K562 (cell line): ENCODE results near the gene CD93. TPM values are rescaled to one million over a fixed set of nuclear protein-coding genes. Genes with fewer than 3 reads are reported as not detected.
A peak's percentile ranks its signal among the peaks of the same experiment; 100 is the strongest.

Source experiments
- ATAC-seq: fragments of 200-7000 bp; cut with Tn5 transposase; 3 replicates; pipeline ENCODE4 v1.9.1; 2020; ENCODE audit warnings: moderate library complexity
- BruUV-seq: library from RNA; stranded (reverse); fragments of 400-500 nt; replicated peaks from 2 replicates; lab custom pipeline; 2021; lab: Mats Ljungman, UMichigan
- CTCF ChIA-PET: fragments of 300-600 bp; formaldehyde crosslinking; extraction: SDS; loops from one replicate; lab custom pipeline; 2021; ENCODE audit warnings: low intra/inter-chr PET ratio; lab: Yijun Ruan, JAX
- POLR2A ChIA-PET: fragments of 300-600, 350-650 bp; sonication (Branson Sonifier 250); formaldehyde crosslinking; extraction: SDS; loops from one replicate; lab custom pipeline; 2021; ENCODE audit warnings: antibody characterized with exemption, inconsistent platforms; lab: Yijun Ruan, JAX
- DNase-seq, 4 experiments: peaks; one replicate each; pipeline versions ENCODE4 v3.0.0 to v3.0.0-alpha.2; 2011 to 2018; ENCODE audit warnings: low spot score in 3 of 4, mixed read lengths in 3 of 4; ENCODE audit errors: extremely low read depth in 1 of 4
- FAIRE-seq: peaks from 2 replicates; lab custom pipeline; 2011; peaks lifted over from hg19 to GRCh38; lab: Jason Lieb, UNC
- H2AFZ ChIP-seq: 2 replicates; pipeline ENCODE4 v1.6.0; 2011; ENCODE audit warnings: low read depth, low read length, control low read depth, inconsistent platforms
- H3K27ac ChIP-seq: fragments of 200-600 bp; 3 replicates; pipeline ENCODE4 v1.8.0; 2011; ENCODE audit warnings: low read depth, mild to moderate bottlenecking, control low read depth, inconsistent platforms, low read length, moderate library complexity, mixed read lengths; ENCODE audit errors: extremely low read depth
- H3K27me3 ChIP-seq, 2 experiments: fragments of 300-600 bp in 1 of 2; 2 replicates in 1 of 2; 3 replicates in 1 of 2; pipeline versions ENCODE4 v1.6.0 to v1.8.0; 2011; ENCODE audit warnings: inconsistent platforms in 2 of 2, low read length in 2 of 2, mild to moderate bottlenecking in 1 of 2, mixed read lengths in 1 of 2, moderate library complexity in 1 of 2; ENCODE audit not compliant: control insufficient read depth in 2 of 2, insufficient read depth in 2 of 2
- H3K36me3 ChIP-seq: fragments of 300-600 bp; 3 replicates; pipeline ENCODE4 v1.8.0; 2011; ENCODE audit warnings: mild to moderate bottlenecking, low read length, inconsistent platforms; ENCODE audit not compliant: control insufficient read depth, insufficient read depth
- H3K4me1 ChIP-seq, 2 experiments: fragments of 200-600 bp in 1 of 2; replicated peaks in 1 of 2; 2 replicates in 1 of 2; 3 replicates in 1 of 2; pipeline versions ENCODE4 v1.5.1 to v1.8.0; 2011; ENCODE audit warnings: inconsistent platforms in 2 of 2, low read length in 2 of 2, mild to moderate bottlenecking in 1 of 2, mixed read lengths in 1 of 2, moderate library complexity in 1 of 2; ENCODE audit not compliant: control insufficient read depth in 2 of 2, insufficient read depth in 2 of 2
- H3K4me2 ChIP-seq: 2 replicates; pipeline ENCODE4 v1.6.1; 2011; ENCODE audit warnings: low read length, control low read depth, inconsistent platforms, mixed read lengths; ENCODE audit not compliant: insufficient read depth
- H3K4me3 ChIP-seq: fragments of 200-600 bp; sonication (generic), shearing (Covaris generic); 2 replicates; pipeline ENCODE4 v1.5.1; 2016; ENCODE audit warnings: control low read depth, inconsistent platforms
- H3K79me2 ChIP-seq: fragments of 200-600 bp; 3 replicates; pipeline ENCODE4 v1.8.0; 2011; ENCODE audit warnings: low read length, inconsistent platforms; ENCODE audit not compliant: control insufficient read depth, insufficient read depth
- H3K9ac ChIP-seq, 2 experiments: 2 replicates each; pipeline versions ENCODE4 v1.6.0 to v1.6.1; 2011; ENCODE audit warnings: low read depth in 2 of 2, low read length in 2 of 2, control low read depth in 1 of 2, inconsistent platforms in 1 of 2, mild to moderate bottlenecking in 1 of 2, mixed read lengths in 1 of 2; ENCODE audit not compliant: insufficient read depth in 1 of 2
- H3K9me1 ChIP-seq: one replicate; pipeline ENCODE4 v1.6.0; 2011; ENCODE audit warnings: inconsistent platforms, mild to moderate bottlenecking, low read length, moderate library complexity; ENCODE audit not compliant: control insufficient read depth, insufficient read depth
- H3K9me3 ChIP-seq: replicated peaks from 2 replicates; pipeline ENCODE4 v1.5.1; 2011; ENCODE audit warnings: low read depth, low read length, inconsistent platforms; ENCODE audit not compliant: control insufficient read depth, insufficient read depth
- H4K20me1 ChIP-seq: replicated peaks from 2 replicates; pipeline ENCODE4 v1.6.1; 2011; ENCODE audit warnings: low read length, inconsistent platforms, mixed read lengths; ENCODE audit not compliant: control insufficient read depth, insufficient read depth
- CEBPG ChIP-seq, 3 experiments: fragments of 200-800 bp in 1 of 3; sonication (Bioruptor generic) in 1 of 3; sonication (generic) in 1 of 3; formaldehyde crosslinking in 1 of 3; IDR thresholded peaks in 2 of 3; conservative IDR thresholded peaks in 1 of 3; 2 replicates each; pipeline versions ENCODE4 v1.6.1 to v1.8.0; 2016 to 2022; ENCODE audit warnings: missing compliant biosample characterization in 2 of 3, missing genetic modification characterization in 2 of 3, mild to moderate bottlenecking in 1 of 3, missing genetic modification reagents in 1 of 3
- E4F1 ChIP-seq: fragments of 250-450 bp; sonication (Bioruptor Pico); IDR thresholded peaks from 2 replicates; pipeline ENCODE4 v1.5.0; 2021; ENCODE audit warnings: mild to moderate bottlenecking, borderline replicate concordance
- KLF13 ChIP-seq: fragments of 450-650 bp; IDR thresholded peaks from 2 replicates; pipeline ENCODE4 v1.6.1; 2016; ENCODE audit warnings: missing genetic modification characterization, low read depth, mild to moderate bottlenecking, missing compliant biosample characterization, moderate library complexity, borderline replicate concordance
- MTA2 ChIP-seq: fragments of 450-650 bp; IDR thresholded peaks from 2 replicates; pipeline ENCODE4 v1.6.1; 2016; ENCODE audit warnings: low read depth
- PKNOX1 ChIP-seq: fragments of 450-650 bp; IDR thresholded peaks from 2 replicates; pipeline ENCODE4 v1.6.1; 2016
- STAT5B ChIP-seq: fragments of 250-450 bp; sonication (Bioruptor Pico); IDR thresholded peaks from 2 replicates; pipeline ENCODE4 v1.8.0; 2021; ENCODE audit warnings: mild to moderate bottlenecking, inconsistent platforms
- ZC3H4 ChIP-seq: sonication (generic); formaldehyde crosslinking; IDR thresholded peaks from 2 replicates; pipeline ENCODE4 v1.9.0; 2021; ENCODE audit warnings: missing genetic modification reagents, borderline replicate concordance
- ZFP91 ChIP-seq: sonication (generic); formaldehyde crosslinking; IDR thresholded peaks from 2 replicates; pipeline ENCODE4 v1.8.0; 2022; ENCODE audit warnings: mild to moderate bottlenecking, missing genetic modification reagents
- ZNF121 ChIP-seq: sonication (generic); formaldehyde crosslinking; conservative IDR thresholded peaks from 2 replicates; pipeline ENCODE4 v1.8.0; 2022; ENCODE audit warnings: missing genetic modification reagents
- ZNF212 ChIP-seq: fragments of 450-650 bp; formaldehyde crosslinking; IDR thresholded peaks from 2 replicates; pipeline ENCODE4 v1.4.0; 2020; ENCODE audit warnings: mild to moderate bottlenecking
- ZNF609 ChIP-seq: sonication (generic); formaldehyde crosslinking; IDR thresholded peaks from 2 replicates; pipeline ENCODE4 v1.8.1; 2023; ENCODE audit warnings: missing genetic modification reagents, mild to moderate bottlenecking, borderline replicate concordance
- in situ Hi-C: fragments of 300-500 bp; cut with MboI; formaldehyde crosslinking; loops from 4 replicates; pipeline ENCODE4 v1.15.0; 2018; ENCODE audit warnings: inconsistent platforms, mixed read lengths
- intact Hi-C: fragments of 100-400 bp; cut with micrococcal nuclease; formaldehyde crosslinking; loops from 2 replicates; pipeline ENCODE4 v1.14.2; 2022
- polyA plus RNA-seq, 8 experiments: library from polyadenylated mRNA; depleted of rRNA in 4 of 8; stranded (reverse) in 5 of 8; unstranded in 3 of 8; fragments of >200 nt; fragmentation: Nextera tagmentation in 2 of 8; fragmentation: Illumina TruSeq in 1 of 8; extraction: Ambion mirVana in 2 of 8; extraction: Trizol in 1 of 8; gene quantifications; 2 replicates each; pipeline versions ENCODE4 v1.2.1 to v1.2.3, GENCODE V29; 2011 to 2014; ENCODE audit warnings: inconsistent platforms in 1 of 8, missing spikeins in 1 of 8
- total RNA-seq, 7 experiments: library from RNA; depleted of rRNA in 6 of 7; stranded (reverse); fragments of >200 nt in 6 of 7; fragmentation: Illumina TruSeq in 2 of 7; extraction: Trizol in 2 of 7; gene quantifications; 2 replicates each; pipeline versions ENCODE4 v1.2.1 to v1.2.3, GENCODE V29; 2011 to 2021; ENCODE audit warnings: low replicate concordance in 1 of 7

Gene CD93
- total and polyA plus RNA-seq, 9 of the 15 experiments (the other 6 are each of a cell fraction or from before 2014, with no cell fraction given) = 0.03 to 0.20 (median 0.05) TPM

GRCh38 chr20:23062632-23063031 is 23.5 kb downstream of the CD93 start:
- no peak overlapping the region for H3K4me3 ChIP-seq
- no peak overlapping the region for H3K4me2 ChIP-seq
- ChIA-PET POLR2A (interaction anchor here (0.7 to 1.9 kb wide), 3 partner anchors 37 to 200 kb away, joined by 3 to 5 read pairs (median 4); no protein-coding TSS in a partner anchor), CTCF (interaction anchor here (0.7 kb wide), 1 partner anchor 212 kb away, joined by 3 read pairs; no protein-coding TSS in a partner anchor)
- no peaks in the 10 kb centered on the region for H3K9me3 ChIP-seq
- no peak overlapping the region for H3K9ac ChIP-seq
- intact Hi-C loops (no loop called here), in situ Hi-C loops (loop anchor here (5.0 kb wide), 1 partner anchor 135 kb away; no protein-coding TSS in a partner anchor)
- DNase-seq (no peak), FAIRE-seq (no peak), ATAC-seq (no peak)
- H2AFZ ChIP-seq = no peak overlapping the region
- H3K27ac ChIP-seq = no peak overlapping the region
- no peaks in the 10 kb centered on the region for H3K36me3 ChIP-seq
- peaks cover 0 to 24% of the 10 kb centered on the region in 2 experiments; a peak in 2 of 5 replicates for H3K4me1 ChIP-seq
- no peaks in the 10 kb centered on the region for H3K27me3 ChIP-seq
- BruUV-seq = no TSS peak
- no peaks in the 10 kb centered on the region for H3K9me1 ChIP-seq
- no peaks in the 10 kb centered on the region for H3K79me2 ChIP-seq
- no peaks in the 10 kb centered on the region for H4K20me1 ChIP-seq
- TF ChIP-seq PKNOX1 = 0 out of 2 replicates have a peak, but pooled peaks have one; percentile 15
- TF ChIP-seq ZNF121 = no peak
- no peak for TF ChIP-seq KLF13
- TF ChIP-seq CEBPG (CRISPR knock-in tag; IDR thresholded peaks at IDR 0.05) = no peak
- no peak for TF ChIP-seq CEBPG (tag; conservative IDR thresholded peaks at IDR 0.05 in 1 of 2, IDR thresholded peaks at IDR 0.05 in 1 of 2)
- no peak for TF ChIP-seq ZFP91
- no peak for TF ChIP-seq STAT5B
- no peak for TF ChIP-seq ZNF212 (CRISPR knock-in tag)
- TF ChIP-seq ZNF609 (CRISPR knock-in tag) = no peak
- TF ChIP-seq E4F1 = no peak
- TF ChIP-seq MTA2 = no peak
- no peak for TF ChIP-seq ZC3H4 (CRISPR knock-in tag)
